ENCODE measurements around the gene EGLN2. TPM values are rescaled to one million over a fixed set of nuclear protein-coding genes. Genes with fewer than 3 reads are reported as not detected.
A peak's percentile ranks its signal among the peaks of the same experiment; 100 is the strongest.
"Not testable (repeated sequence)": the region's sequence is repeated elsewhere in the genome, so short reads cannot be mapped to it uniquely, and the experiment has no call there.

EGLN2 gene
- polyA plus RNA-seq, 1 donor from 2014 or later: 181 TPM

DNA sequence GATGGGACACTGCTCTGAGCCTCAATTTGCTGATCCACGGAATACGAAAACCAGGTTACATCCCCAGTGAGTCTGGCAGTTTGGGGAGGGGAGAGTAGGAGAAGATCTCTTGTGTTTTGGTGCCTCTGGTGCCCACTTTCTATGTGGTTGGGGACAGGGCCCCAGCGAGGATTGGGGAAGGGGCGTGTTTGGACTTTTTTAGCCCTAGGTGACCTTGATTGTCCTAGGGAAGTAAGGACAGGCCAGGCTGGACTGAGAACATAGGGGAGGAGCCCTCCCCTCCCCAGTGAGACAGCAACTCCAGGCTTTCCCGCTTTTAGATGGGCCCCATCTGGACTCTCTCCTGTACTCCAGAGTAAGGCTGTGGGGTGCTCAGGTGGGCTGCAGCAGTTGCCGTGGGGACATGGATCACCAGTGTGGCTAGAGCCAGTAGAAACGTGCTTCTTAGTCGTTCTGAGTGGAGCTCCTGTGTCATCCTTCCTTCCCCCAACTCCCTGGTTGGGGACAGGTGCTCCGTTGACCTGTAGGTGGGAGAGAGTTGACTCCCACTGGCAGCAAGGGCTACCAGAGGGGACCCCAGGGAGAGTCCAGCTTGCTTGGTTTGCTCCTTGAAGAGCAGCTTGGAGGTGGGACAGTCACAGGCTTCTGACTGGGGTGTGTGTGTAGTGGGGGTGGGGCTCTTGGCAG lies 4.3 kb downstream of the EGLN2 start:
- peaks cover 9% of the 10 kb centered on the region for H3K36me3 Mint-ChIP-seq
- peak overlapping the region; percentile 90 to 98 (median 95) for H3K27ac Mint-ChIP-seq
- H3K4me1 Mint-ChIP-seq: peaks cover 36 to 66% (median 53%) of the 10 kb centered on the region in 3 donors
- H3K9me3 Mint-ChIP-seq: no peaks in the 10 kb centered on the region
- H3K4me3 Mint-ChIP-seq: peak overlapping the region; percentile 71 to 96 (median 82)
- no peaks in the 10 kb centered on the region for H3K27me3 Mint-ChIP-seq

DNA sequence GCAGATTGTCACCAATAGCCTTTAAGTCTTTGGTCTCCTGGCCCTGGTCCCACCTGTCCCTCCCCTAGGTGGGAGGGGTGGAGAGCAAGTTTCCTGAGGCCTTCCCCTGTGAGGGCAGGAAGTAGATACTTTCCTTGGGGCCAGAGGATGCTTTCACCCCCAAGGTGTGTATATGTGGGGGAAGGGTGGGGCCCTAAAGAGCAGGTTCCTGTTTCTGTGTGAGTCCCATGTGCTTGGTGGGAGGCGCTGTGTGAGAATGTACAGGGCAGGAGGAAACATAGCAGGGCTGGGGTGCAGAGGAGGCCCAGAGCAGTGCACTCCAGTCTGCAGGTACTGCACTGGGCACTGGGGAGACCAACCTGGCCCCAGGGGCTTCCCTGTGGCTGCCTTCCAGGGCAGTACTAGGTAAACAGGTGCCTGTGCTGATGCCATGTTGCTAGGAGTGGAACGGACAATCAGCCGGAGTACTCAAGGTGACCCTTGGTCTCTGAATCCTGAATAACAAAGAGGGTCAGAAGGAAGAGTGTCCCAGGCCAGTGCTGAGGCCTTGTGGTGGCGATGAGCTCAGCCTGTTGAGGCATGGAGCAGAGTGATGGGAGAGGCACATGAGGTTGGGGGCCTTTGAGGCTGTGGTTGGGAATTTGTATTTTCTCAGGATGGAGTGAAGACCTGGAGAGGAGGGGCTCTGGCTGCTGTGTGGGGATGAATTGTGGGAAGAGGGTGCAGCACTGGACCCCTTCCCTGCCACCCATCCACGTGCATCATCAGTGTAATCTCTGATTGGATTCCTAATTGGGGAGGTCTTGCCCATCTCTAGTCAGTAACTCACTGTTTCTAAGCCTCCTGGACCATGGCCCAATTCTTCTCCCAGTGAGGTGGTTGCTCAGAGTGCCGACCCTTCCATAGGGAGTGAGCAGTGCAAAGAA lies 5.1 kb downstream of the EGLN2 start:
- H3K27me3 Mint-ChIP-seq: no peaks in the 10 kb centered on the region
- H3K9me3 Mint-ChIP-seq: no peaks in the 10 kb centered on the region
- H3K27ac Mint-ChIP-seq: peak overlapping the region; percentile 90 to 98 (median 95)
- H3K4me3 Mint-ChIP-seq: peak overlapping the region; percentile 71 to 96 (median 82)
- peaks cover 8% of the 10 kb centered on the region for H3K36me3 Mint-ChIP-seq
- H3K4me1 Mint-ChIP-seq: peaks cover 31 to 62% (median 49%) of the 10 kb centered on the region in 3 donors

DNA sequence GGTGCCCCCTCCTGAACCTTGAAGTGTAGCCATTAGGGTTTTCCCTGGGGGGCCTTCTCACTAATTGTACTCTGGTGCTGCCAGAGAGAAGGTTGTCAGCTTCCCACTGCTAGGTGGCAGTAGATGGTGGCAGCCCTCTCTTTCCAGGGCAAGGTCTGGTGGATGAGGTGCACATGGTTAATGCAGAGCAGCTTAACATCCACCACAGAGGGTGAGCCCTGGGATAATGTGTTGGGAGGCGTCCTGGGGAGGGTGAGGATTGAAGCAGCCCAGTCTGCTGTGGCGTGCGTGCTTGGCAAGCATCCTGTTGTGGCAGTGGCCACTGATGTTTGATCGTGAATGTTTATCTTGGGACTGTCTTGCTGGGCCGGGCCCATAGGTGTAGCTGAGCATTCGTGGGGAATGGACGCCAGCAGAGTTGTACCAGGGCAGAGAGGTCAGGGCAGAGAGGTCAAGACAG lies 5.8 kb downstream of the EGLN2 start:
- H3K36me3 Mint-ChIP-seq: peaks cover 7% of the 10 kb centered on the region
- H3K4me1 Mint-ChIP-seq: peaks cover 31 to 62% (median 49%) of the 10 kb centered on the region in 3 donors
- peak overlapping the region in 2 of 3 donors; percentile 90 to 96 for H3K27ac Mint-ChIP-seq
- peak overlapping the region; percentile 33 to 96 (median 74) for H3K4me3 Mint-ChIP-seq
- no peaks in the 10 kb centered on the region for H3K9me3 Mint-ChIP-seq
- H3K27me3 Mint-ChIP-seq: no peaks in the 10 kb centered on the region

DNA sequence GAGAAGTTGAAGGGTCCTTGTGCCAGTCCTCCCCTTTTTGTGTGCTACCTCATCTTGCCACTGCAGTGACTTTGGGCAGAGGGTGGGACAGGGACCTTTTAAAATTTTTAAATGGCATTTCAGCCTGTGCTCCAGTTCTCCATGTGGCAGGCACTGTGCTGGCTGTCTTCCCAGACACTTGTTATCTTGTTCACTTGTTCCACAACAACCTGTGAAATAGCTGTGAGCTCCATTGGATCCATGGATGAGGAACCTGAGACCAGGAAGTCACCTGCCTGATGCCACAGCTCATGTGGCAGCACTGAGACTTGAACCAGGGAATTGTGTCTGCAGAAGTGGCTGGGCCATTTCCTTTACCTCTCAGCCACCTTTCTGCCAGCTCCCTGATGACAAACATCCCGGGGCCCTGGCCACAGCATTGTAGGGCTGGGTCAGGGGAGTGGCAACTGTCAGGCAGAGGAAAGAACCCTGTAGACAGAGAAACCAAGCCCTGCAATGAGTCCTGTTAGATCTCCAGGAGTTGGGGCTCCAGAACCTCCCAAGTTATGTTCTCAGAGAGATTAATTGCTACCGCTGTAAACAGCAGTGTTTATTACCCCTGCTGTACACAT lies 6.4 kb downstream of the EGLN2 start:
- Mint-ChIP-seq H3K4me3 (peak overlapping the region; percentile 4 to 96 (median 54)), H3K9me3 (no peaks in the 10 kb centered on the region), H3K27ac (peak overlapping the region in 2 of 3 donors; percentile 90 to 96), H3K4me1 (peaks cover 31 to 60% (median 49%) of the 10 kb centered on the region in 3 donors), H3K36me3 (peaks cover 3% of the 10 kb centered on the region), H3K27me3 (no peaks in the 10 kb centered on the region)

DNA sequence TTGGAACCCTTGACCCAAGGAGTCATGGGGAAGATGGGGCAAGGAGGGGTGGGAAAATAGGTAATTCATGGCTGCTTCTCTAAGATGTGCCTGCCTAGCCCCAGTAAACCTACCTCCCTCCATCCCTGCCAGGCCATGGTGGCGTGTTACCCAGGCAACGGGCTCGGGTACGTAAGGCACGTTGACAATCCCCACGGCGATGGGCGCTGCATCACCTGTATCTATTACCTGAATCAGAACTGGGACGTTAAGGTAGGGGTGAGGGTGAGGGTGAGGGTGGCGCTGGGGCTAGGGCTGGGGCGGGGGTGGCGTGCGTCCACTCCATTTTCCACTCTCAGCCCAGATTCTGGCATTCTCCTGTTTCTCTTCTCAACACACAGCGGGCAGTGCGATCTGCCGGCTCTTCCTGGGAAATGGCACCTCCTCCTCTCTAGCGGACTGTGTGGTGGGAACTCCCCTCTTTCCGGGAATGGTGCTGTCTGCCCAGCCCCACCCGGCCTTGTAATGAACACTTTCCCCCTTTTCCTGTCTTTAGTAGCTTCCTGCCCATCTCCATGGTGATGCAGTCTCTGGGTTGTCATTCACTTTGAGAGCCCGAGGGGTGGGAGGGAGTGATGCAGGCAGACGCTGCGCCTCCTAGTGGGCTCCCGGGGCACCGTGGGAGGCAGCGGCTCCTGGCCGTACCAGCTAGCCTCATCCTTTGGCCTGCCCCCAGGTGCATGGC lies 7.6 kb downstream of the EGLN2 start:
- Mint-ChIP-seq H3K4me3 (peak overlapping the region; percentile 62 to 89 (median 78)), H3K27ac (peak overlapping the region; percentile 92 to 99 (median 93)), H3K36me3 (peaks cover 5% of the 10 kb centered on the region), H3K9me3 (no peaks in the 10 kb centered on the region), H3K4me1 (peaks cover 38 to 65% (median 58%) of the 10 kb centered on the region in 3 donors), H3K27me3 (no peaks in the 10 kb centered on the region)

DNA sequence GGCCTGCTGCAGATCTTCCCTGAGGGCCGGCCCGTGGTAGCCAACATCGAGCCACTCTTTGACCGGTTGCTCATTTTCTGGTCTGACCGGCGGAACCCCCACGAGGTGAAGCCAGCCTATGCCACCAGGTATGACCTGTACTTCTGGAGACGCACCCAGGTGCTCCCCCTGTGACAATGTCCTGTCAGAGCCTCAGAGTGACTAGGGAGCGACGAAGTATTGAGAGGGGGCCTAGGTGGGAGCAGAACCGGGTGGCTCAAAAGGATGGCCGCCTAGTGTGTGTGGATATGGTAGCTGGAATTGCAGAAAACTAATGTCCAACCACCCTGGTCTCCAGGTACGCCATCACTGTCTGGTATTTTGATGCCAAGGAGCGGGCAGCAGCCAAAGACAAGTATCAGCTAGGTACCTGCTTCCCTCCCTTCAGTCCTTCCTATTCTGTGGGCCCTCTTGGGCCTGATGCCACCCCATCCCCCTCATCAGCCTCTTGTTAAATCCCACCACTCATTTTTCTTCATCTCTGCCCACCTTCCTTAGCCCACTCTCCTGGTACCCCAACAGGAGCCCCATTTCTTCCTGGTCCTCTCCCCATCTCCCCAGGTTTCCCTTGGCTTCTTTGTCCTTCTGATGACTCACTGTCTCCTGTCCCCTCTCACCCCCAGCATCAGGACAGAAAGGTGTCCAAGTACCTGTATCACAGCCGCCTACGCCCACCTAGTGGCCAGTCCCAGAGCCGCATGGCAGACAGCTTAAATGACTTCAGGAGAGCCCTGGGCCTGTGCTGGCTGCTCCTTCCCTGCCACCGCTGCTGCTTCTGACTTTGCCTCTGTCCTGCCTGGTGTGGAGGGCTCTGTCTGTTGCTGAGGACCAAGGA lies 8.4 kb downstream of the EGLN2 start:
- H3K27ac Mint-ChIP-seq: peak overlapping the region; percentile 28 to 99 (median 93)
- H3K4me3 Mint-ChIP-seq: peak overlapping the region; percentile 58 to 89 (median 65)
- no peaks in the 10 kb centered on the region for H3K27me3 Mint-ChIP-seq
- peaks cover 5% of the 10 kb centered on the region for H3K36me3 Mint-ChIP-seq
- H3K4me1 Mint-ChIP-seq: peaks cover 39 to 61% (median 58%) of the 10 kb centered on the region in 3 donors
- no peaks in the 10 kb centered on the region for H3K9me3 Mint-ChIP-seq

DNA sequence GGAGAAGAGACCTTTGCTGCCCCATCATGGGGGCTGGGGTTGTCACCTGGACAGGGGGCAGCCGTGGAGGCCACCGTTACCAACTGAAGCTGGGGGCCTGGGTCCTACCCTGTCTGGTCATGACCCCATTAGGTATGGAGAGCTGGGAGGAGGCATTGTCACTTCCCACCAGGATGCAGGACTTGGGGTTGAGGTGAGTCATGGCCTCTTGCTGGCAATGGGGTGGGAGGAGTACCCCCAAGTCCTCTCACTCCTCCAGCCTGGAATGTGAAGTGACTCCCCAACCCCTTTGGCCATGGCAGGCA lies 9.0 kb downstream of the EGLN2 start:
- Mint-ChIP-seq H3K4me1 (peaks cover 40 to 57% (median 57%) of the 10 kb centered on the region in 3 donors), H3K9me3 (no peaks in the 10 kb centered on the region), H3K4me3 (peak overlapping the region in 3 of 4 donors; percentile 34 to 58 (median 52)), H3K27ac (peak overlapping the region in 1 of 3 donors; percentile 47), H3K27me3 (no peaks in the 10 kb centered on the region), H3K36me3 (peaks cover 5% of the 10 kb centered on the region)

DNA sequence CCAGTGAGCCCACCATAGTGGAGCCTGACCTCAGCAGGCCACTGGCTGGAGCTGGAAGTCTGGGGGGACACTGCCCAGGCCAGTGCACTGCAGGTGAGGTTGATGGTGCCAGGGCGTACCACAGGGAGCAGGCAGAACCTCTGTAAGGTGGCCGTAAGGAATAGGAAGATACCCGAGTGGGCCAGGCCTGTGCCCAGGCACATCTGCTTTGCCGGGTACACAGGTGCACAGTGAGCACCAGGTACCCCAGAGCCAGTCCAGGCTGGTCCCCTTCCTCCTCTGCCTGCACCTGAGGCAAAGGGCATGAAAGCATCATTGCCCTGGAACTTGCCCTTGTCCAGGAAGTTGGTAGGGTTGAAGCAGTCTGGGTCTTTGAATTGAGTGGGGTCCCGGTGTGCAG lies 9.5 kb downstream of the EGLN2 start:
- peaks cover 38 to 54% (median 52%) of the 10 kb centered on the region in 3 donors for H3K4me1 Mint-ChIP-seq
- H3K9me3 Mint-ChIP-seq: no peaks in the 10 kb centered on the region
- peak overlapping the region in 2 of 3 donors; percentile 31 to 49 for H3K27ac Mint-ChIP-seq
- H3K27me3 Mint-ChIP-seq: no peaks in the 10 kb centered on the region
- no peak overlapping the region for H3K4me3 Mint-ChIP-seq
- peaks cover 5% of the 10 kb centered on the region for H3K36me3 Mint-ChIP-seq

DNA sequence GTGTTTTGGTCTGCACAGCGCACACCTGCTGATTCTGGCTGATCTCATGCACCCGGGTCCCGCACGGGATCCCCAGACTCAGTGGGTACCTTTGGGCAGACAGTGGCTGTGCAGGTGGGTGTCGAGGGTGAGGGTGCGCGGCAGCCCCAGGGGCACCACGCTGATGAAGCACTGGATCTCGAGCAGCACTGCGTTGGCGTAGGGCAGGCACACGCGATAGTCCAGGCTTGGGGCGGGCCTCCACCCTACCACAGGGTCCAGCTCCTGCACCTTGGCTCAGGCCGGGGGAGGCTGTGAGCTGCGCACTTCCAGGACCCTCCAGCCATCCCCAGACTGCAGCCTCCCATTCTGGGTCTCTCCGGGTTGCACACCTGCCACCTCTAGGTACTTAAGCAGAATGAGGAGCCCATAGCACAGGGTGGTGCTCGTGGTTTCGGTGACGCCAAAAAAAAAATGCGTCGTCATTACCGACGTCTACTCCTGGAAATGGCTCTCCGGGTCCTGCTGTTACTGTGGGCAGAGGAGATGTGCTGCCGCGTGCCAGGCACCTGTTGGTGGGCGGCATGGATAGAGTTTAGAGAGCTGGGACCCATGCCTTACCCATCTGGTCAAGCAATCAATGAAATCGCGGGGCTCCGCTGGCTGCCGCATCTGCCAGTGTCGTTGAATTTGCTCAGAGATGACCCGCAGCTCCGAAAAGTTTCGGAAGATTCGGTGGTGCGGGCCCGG lies 10.5 kb downstream of the EGLN2 start:
- peak overlapping the region; percentile 43 to 97 (median 63) for H3K4me3 Mint-ChIP-seq
- H3K27ac Mint-ChIP-seq: peak overlapping the region in 1 of 3 donors; percentile 88
- no peaks in the 10 kb centered on the region for H3K9me3 Mint-ChIP-seq
- H3K27me3 Mint-ChIP-seq: peaks cover 2% of the 10 kb centered on the region
- H3K4me1 Mint-ChIP-seq: peaks cover 31 to 44% (median 43%) of the 10 kb centered on the region in 3 donors
- H3K36me3 Mint-ChIP-seq: peaks cover 3% of the 10 kb centered on the region

DNA sequence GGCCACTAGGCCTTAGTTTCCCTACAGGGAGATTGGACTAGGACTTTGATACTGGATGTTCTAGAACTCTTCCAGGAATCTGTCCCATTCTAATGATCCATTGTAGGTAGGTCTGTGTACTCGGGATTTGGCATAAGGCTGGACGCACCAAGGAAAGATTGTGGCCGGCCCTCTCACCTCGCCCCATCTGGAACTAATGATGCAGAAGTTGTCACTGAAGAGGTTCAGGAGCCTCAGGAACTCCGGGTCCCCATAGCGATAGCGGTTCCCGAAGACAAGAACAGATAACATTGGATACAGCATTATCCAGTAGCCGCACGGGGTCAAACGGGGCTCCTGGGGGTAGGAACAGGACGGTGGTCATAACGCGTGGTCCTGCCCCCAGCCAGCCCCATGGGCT lies 11.2 kb downstream of the EGLN2 start:
- Mint-ChIP-seq H3K36me3 (peaks cover 3% of the 10 kb centered on the region), H3K9me3 (no peaks in the 10 kb centered on the region), H3K4me1 (peaks cover 26 to 38% (median 37%) of the 10 kb centered on the region in 3 donors), H3K27ac (peak overlapping the region in 2 of 3 donors; percentile 88 to 95), H3K4me3 (peak overlapping the region; percentile 41 to 97 (median 72)), H3K27me3 (peaks cover 2% of the 10 kb centered on the region)

DNA sequence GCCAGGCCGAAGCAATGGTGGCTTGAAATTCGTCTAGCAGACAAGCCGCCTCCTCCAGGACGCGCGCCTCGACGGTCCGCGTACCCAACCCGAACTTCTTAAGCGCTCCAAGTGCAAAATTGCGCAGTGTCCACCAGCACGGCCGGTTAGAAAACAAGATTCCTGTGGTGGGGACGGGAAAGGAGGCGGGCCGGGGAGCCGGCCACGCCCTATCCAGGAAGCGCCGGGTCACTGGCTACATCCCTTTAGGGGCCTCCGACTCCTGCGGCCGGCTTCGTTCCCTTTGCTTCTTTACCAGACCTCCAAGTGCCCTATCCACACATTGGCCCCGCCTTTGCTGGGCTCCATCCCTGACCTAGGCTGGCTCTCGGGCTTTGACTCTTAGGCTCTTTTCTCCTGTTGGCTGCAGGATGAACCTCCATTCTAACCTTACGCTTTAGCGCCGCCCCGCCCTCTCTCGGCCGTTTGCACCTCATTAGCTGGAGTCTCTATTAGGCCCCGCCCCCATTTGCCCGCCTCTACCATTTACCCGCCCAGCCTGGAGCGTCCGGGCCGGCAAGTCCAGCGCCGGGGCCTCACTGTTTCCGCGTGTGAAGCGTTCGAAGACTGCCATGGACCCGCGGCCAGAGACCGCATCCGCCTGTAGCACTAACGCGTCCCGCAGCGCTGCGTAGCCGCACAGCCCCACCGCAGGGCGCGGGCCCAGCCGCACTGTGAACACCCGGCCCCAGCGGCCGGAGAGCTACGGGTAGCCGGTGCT lies 11.8 kb downstream of the EGLN2 start:
- Mint-ChIP-seq H3K4me3 (peak overlapping the region; percentile 88 to 99 (median 97)), H3K4me1 (peaks cover 26 to 36% (median 32%) of the 10 kb centered on the region in 3 donors), H3K27ac (peak overlapping the region; percentile 53 to 95 (median 82))
- H3K36me3 Mint-ChIP-seq, H3K27me3 Mint-ChIP-seq, H3K9me3 Mint-ChIP-seq: not testable (repeated sequence)

DNA sequence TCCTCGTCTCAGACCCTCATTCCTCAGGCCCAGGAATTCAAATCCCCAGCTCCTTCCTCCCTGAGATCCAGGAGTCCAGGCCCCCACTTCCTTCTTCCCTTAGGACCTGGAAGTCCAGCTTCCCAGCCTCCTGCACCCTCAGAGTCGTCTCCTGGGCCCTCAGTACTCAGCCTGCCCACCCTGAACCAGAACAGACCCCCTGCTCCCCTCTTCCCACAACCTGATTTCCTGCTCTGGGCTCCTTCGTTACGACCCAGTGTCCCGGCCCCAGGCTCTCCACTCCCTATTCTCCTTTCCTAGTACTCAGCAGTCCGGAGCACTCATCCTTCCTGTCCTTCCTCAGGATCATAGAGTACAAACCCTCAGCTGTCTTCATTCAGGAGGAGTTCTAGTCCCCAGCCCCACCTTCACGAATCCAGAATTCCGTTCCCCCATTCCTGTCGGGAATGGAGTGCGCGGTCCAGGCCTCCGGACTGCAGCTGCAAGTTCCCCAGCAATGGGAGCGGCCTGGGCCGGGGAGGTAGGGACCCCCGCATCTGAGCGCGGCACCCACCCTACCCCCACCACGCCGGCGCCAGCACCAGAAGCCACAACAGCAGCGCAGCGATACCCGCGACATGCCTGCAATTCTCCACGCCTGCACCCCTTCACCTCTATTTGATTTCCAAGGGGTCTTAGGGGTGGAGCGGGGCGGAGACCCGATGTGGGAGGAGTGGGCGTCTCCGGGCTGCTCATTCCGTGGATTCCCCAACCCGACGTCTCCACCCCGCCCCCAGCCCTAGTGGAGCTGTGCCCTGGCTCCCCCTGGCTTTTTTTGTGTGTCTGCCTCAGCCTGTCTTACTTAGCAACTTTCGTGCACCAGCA lies 12.7 kb downstream of the EGLN2 start:
- Mint-ChIP-seq H3K9me3 (no peaks in the 10 kb centered on the region), H3K27ac (peak overlapping the region; percentile 86 to 95 (median 86)), H3K36me3 (peaks cover 3% of the 10 kb centered on the region), H3K4me3 (peak overlapping the region; percentile 88 to 99 (median 97)), H3K27me3 (peaks cover 2% of the 10 kb centered on the region), H3K4me1 (peaks cover 24 to 32% (median 27%) of the 10 kb centered on the region in 3 donors)
